22Rv1 (cell line): ENCODE results near the gene FLNB.

Source experiments
- CTCF ChIP-seq: fragments of 450-650 bp; IDR thresholded peaks from 2 replicates; pipeline ENCODE4 v1.5.1; 2017; ENCODE audit warnings: mild to moderate bottlenecking
- ZFX ChIP-seq: fragments of 450-650 bp; IDR thresholded peaks from 2 replicates; pipeline ENCODE4 v1.6.1; 2017; ENCODE audit warnings: antibody characterized with exemption, borderline replicate concordance

- TF ChIP-seq ZFX (no peak), CTCF (no peak)
Measured at GRCh38 chr3:58009749-58010535, 1.7 kb downstream of the FLNB start.
